Measurements from ENCODE around the gene OR10X1. TPM values are rescaled to one million over a fixed set of nuclear protein-coding genes. Genes with fewer than 3 reads are reported as not detected.

The OR10X1 gene
- total RNA-seq, 1 experiment from 2014 or later = not detected

GRCh38 chr1:158600735-158601134 lies 21.0 kb upstream of the OR10X1 start:
- Histone ChIP-seq H2AK5ac (ENCODE audit: insufficient read length, low read length) (no peak overlapping the region), H3K27ac (ENCODE audit: insufficient read length, low read depth, low read length) (no peak overlapping the region), H4K5ac (ENCODE audit: insufficient read length, low read depth, low read length) (no peak overlapping the region), H3K4ac (ENCODE audit: low read depth, low read length) (no peak overlapping the region), H2BK15ac (ENCODE audit: low read depth, low read length) (no peak overlapping the region), H2BK20ac (ENCODE audit: low read depth, low read length, poor library complexity, severe bottlenecking) (no peak overlapping the region), H3K4me1 (ENCODE audit: insufficient read depth, low read length) (no peaks in the 10 kb centered on the region), H2BK12ac (ENCODE audit: insufficient read length, low read depth, low read length) (no peak overlapping the region), H3K56ac (ENCODE audit: insufficient read length, low read depth, low read length) (no peak overlapping the region), H3K9me3 (ENCODE audit: control insufficient read depth, low read depth, low read length) (no peaks in the 10 kb centered on the region), H2BK5ac (ENCODE audit: insufficient read length, low read length) (no peak overlapping the region), H3K4me2 (ENCODE audit: insufficient read depth, insufficient read length, low read length) (no peak overlapping the region), H3K18ac (ENCODE audit: insufficient read length, low read depth, low read length) (no peak overlapping the region), H3K27me3 (ENCODE audit: insufficient read depth, low read length) (no peaks in the 10 kb centered on the region), H3K23ac (ENCODE audit: insufficient read length, low read depth, low read length) (no peak overlapping the region), H3K23me2 (ENCODE audit: insufficient read length, low read depth, low read length, poor library complexity, severe bottlenecking) (no peaks in the 10 kb centered on the region), H3K79me1 (ENCODE audit: insufficient read depth, low read depth, low read length, poor library complexity, severe bottlenecking) (no peaks in the 10 kb centered on the region), H3T11ph (ENCODE audit: low read length) (no peak overlapping the region), H4K8ac (replicated peaks; ENCODE audit: insufficient read length, low read depth, low read length) (no peak overlapping the region), H3K9ac (ENCODE audit: extremely low read depth, insufficient read length, low read length) (no peak overlapping the region), H2BK120ac (ENCODE audit: low read depth, low read length, poor library complexity, severe bottlenecking) (no peak overlapping the region), H2AFZ (ENCODE audit: low read length) (no peak overlapping the region), H4K20me1 (ENCODE audit: control insufficient read depth, insufficient read depth, insufficient read length) (no peaks in the 10 kb centered on the region), H3K14ac (ENCODE audit: insufficient read depth, low read length) (no peak overlapping the region), H4K91ac (ENCODE audit: insufficient read length, low read depth, low read length) (no peak overlapping the region), H3K79me2 (ENCODE audit: insufficient read depth, low read length) (no peaks in the 10 kb centered on the region)
- Mint-ChIP-seq H3K27ac (no peak overlapping the region), H3K27me3 (ENCODE audit: low read depth) (no peaks in the 10 kb centered on the region; the same call in 1 of the 2 replicates), H3K4me1 (no peaks in the 10 kb centered on the region), H3K36me3 (ENCODE audit: insufficient read depth in 1 of 3, low read depth in 3 of 3) (peaks cover 6 to 7% (median 7%) of the 10 kb centered on the region in 3 experiments; a peak in 6 of 7 replicates), H3K9me3 (peaks cover 12 to 14% of the 10 kb centered on the region in 2 experiments), H3K4me3 (no peak overlapping the region)
- no peak for DNase-seq
- WGBS (ENCODE audit: extremely low coverage, insufficient read length, low lambda C conversion rate) = no CpG with 5 or more reads among the region's 2 CpGs
- TF ChIP-seq CTCF (conservative IDR thresholded peaks at IDR 0.05) = no peak

All from H9 (cell line).